SK-MEL-5 (cell line): ENCODE measurements around the gene PLCD3. TPM values are rescaled to one million over a fixed set of nuclear protein-coding genes. Genes with fewer than 3 reads are reported as not detected.

ENCODE experiments used
- DNase-seq: peaks from one replicate; pipeline ENCODE4 v3.0.0-alpha.2; 2016; ENCODE audit warnings: low read depth, low spot score
- in situ Hi-C: cut with HindIII; loops from 2 replicates; pipeline ENCODE4 v1.10.0; 2016; ENCODE audit warnings: low sequenced_read_pairs, high pct_unique_total_duplicates, low pct_unique_long_range_greater_than_20kb
- polyA plus RNA-seq, 2 experiments: library from polyadenylated mRNA; depleted of rRNA; stranded (reverse); fragments of >200 nt; gene quantifications; 2 replicates each; pipeline ENCODE4 v1.2.3, GENCODE V29; 2015
- total RNA-seq: library from RNA; depleted of rRNA; stranded (reverse); fragments of >200 nt; shearing (Covaris generic); gene quantifications from 2 replicates; pipeline ENCODE4 v1.2.3, GENCODE V29; 2014; rRNA removed

Gene PLCD3
- total RNA-seq = 4.0 and 9.8 TPM in 2 replicates
- polyA plus RNA-seq (2015; cell fraction: cytosol; rRNA removed) = 31.2 and 36.3 TPM in 2 replicates
- polyA plus RNA-seq (2015; cell fraction: nucleus; rRNA removed) = 20.6 and 47.6 TPM in 2 replicates

GRCh38 chr17:45132320-45132571 lies at the start of gene PLCD3:
Gene PLCD3, minus strand, starts transcription at chr17:45132515. Its CDS starts 105 bp downstream, at chr17:45132410.
- DNase-seq = no peak
- in situ Hi-C loops = no loop called here

GRCh38 chr17:45177563-45177962 lies 45.2 kb upstream of the PLCD3 start:
- DNase-seq = no peak
- in situ Hi-C loops = no loop called here

GRCh38 chr17:45175759-45176115 lies 43.4 kb upstream of the PLCD3 start:
- DNase-seq = no peak
- in situ Hi-C loops = no loop called here

- peak; percentile 98 for DNase-seq
- in situ Hi-C loops = no loop called here
Measured at GRCh38 chr17:45172541-45173286, 40.4 kb upstream of the PLCD3 start.

GRCh38 chr17:45172232-45172540 lies 39.9 kb upstream of the PLCD3 start:
- in situ Hi-C loops = no loop called here
- DNase-seq = no peak

GRCh38 chr17:45171338-45172231 lies 39.3 kb upstream of the PLCD3 start:
- peak; percentile 32 for DNase-seq
- in situ Hi-C loops = no loop called here

- in situ Hi-C loops = no loop called here
- DNase-seq = no peak
Measured at GRCh38 chr17:45170931-45171337, 38.6 kb upstream of the PLCD3 start.

- in situ Hi-C loops = no loop called here
Measured at GRCh38 chr17:45170280-45170930, 38.1 kb upstream of the PLCD3 start.

GRCh38 chr17:45168991-45169752 lies 36.9 kb upstream of the PLCD3 start:
- DNase-seq = no peak
- in situ Hi-C loops = no loop called here

More at GRCh38 chr17:45170280-45170930, 38.1 kb upstream of the PLCD3 start:
- DNase-seq = no peak

GRCh38 chr17:45164734-45165269 lies 32.5 kb upstream of the PLCD3 start:
- in situ Hi-C loops = no loop called here
- no peak for DNase-seq

GRCh38 chr17:45162025-45162687 lies 29.8 kb upstream of the PLCD3 start:
- DNase-seq = no peak
- in situ Hi-C loops = no loop called here

GRCh38 chr17:45161288-45162024 lies 29.1 kb upstream of the PLCD3 start, which contains the start of gene HEXIM2:
Gene HEXIM2, plus strand, starts transcription at chr17:45161875. Its CDS starts 919 bp downstream, at chr17:45162794.
- in situ Hi-C loops = no loop called here
- peak; percentile 100 for DNase-seq

- in situ Hi-C loops = no loop called here
- peak; percentile 52 for DNase-seq
Measured at GRCh38 chr17:45160447-45161287, 28.4 kb upstream of the PLCD3 start.

GRCh38 chr17:45156242-45156641 lies 23.9 kb upstream of the PLCD3 start:
- in situ Hi-C loops = no loop called here
- DNase-seq = no peak

- in situ Hi-C loops = no loop called here
- DNase-seq = no peak
Measured at GRCh38 chr17:45155483-45155882, 23.2 kb upstream of the PLCD3 start.

GRCh38 chr17:45155029-45155428 lies 22.7 kb upstream of the PLCD3 start:
- in situ Hi-C loops = no loop called here
- DNase-seq = no peak
